A549 (cell line): ENCODE measurements around the gene TBCCD1. TPM values are rescaled to one million over a fixed set of nuclear protein-coding genes. Genes with fewer than 3 reads are reported as not detected.

Source experiments
- ATAC-seq, 2 experiments: fragments of 200-7000 bp in 1 of 2; fragments of >200 bp in 1 of 2; cut with Nextera tagmentation in 1 of 2; cut with Tn5 transposase in 1 of 2; 3 replicates each; pipeline versions ENCODE4 v1.8.0 to v1.9.1; 2018 to 2020; ENCODE audit warnings: mild to moderate bottlenecking in 1 of 2, moderate library complexity in 1 of 2
- CTCF ChIA-PET: fragments of 300-600 bp; sonication (Branson Sonifier 250); formaldehyde crosslinking; extraction: SDS; loops from one replicate; lab custom pipeline; 2021; ENCODE audit warnings: antibody characterized with exemption, inconsistent platforms; lab: Yijun Ruan, JAX
- POLR2A ChIA-PET: fragments of 350-600 bp; formaldehyde crosslinking; extraction: SDS; loops from one replicate; lab custom pipeline; 2021; ENCODE audit warnings: antibody characterized with exemption, inconsistent platforms; lab: Yijun Ruan, JAX
- DNase-seq, 2 experiments: peaks; one replicate each; pipeline versions ENCODE4 v3.0.0 to v3.0.0-alpha.2; 2011 to 2016; ENCODE audit warnings: low read depth in 1 of 2, low spot score in 1 of 2
- FAIRE-seq: peaks from 2 replicates; lab custom pipeline; 2011; peaks lifted over from hg19 to GRCh38; lab: Jason Lieb, UNC
- H3K27ac ChIP-seq, 2 experiments: fragments of >200 bp; sonication (Bioruptor Twin); formaldehyde crosslinking; 3 replicates each; pipeline ENCODE4 v1.5.1; 2016 to 2017
- H3K4me1 ChIP-seq: fragments of >200 bp; sonication (Bioruptor Twin); formaldehyde crosslinking; 3 replicates; pipeline ENCODE4 v1.6.1; 2016
- H3K4me2 ChIP-seq: fragments of >200 bp; sonication (Bioruptor Twin); formaldehyde crosslinking; 3 replicates; pipeline ENCODE4 v1.6.1; 2016
- H3K4me3 ChIP-seq: fragments of >200 bp; sonication (Bioruptor Twin); formaldehyde crosslinking; 3 replicates; pipeline ENCODE4 v1.5.1; 2016
- H3K9me3 ChIP-seq: fragments of >200 bp; sonication (Bioruptor Twin); formaldehyde crosslinking; 3 replicates; pipeline ENCODE4 v1.6.1; 2016
- CBX2 ChIP-seq: fragments of 200-600 bp; sonication (generic); IDR thresholded peaks from 2 replicates; pipeline ENCODE4 v1.6.1; 2016; ENCODE audit warnings: low read depth, mild to moderate bottlenecking, borderline replicate concordance
- CBX8 ChIP-seq: fragments of 200-600 bp; sonication (generic); IDR thresholded peaks from 2 replicates; pipeline ENCODE4 v1.6.1; 2016
- CHD2 ChIP-seq: fragments of 150-350 bp; IDR thresholded peaks from 2 replicates; pipeline ENCODE4 v1.6.1; 2014; ENCODE audit warnings: low read length; ENCODE audit not compliant: partially characterized antibody
- CHD4 ChIP-seq: fragments of 200-600 bp; sonication (generic); IDR thresholded peaks from 2 replicates; pipeline ENCODE4 v1.6.1; 2016; ENCODE audit warnings: antibody characterized with exemption, mild to moderate bottlenecking, borderline replicate concordance
- EHMT2 ChIP-seq: fragments of 200-600 bp; sonication (generic); IDR thresholded peaks from 2 replicates; pipeline ENCODE4 v1.6.1; 2016; ENCODE audit warnings: antibody characterized with exemption, low read depth, mild to moderate bottlenecking, moderate library complexity
- FOSL2 ChIP-seq, 2 experiments: fragments of 450-650 bp in 1 of 2; fragments of >200 bp in 1 of 2; sonication (Bioruptor Twin) in 1 of 2; formaldehyde crosslinking; IDR thresholded peaks; 2 replicates each; pipeline versions ENCODE4 v1.5.0 to v1.6.1; 2016 to 2020; ENCODE audit warnings: mild to moderate bottlenecking in 1 of 2, moderate library complexity in 1 of 2
- HDAC2 ChIP-seq: fragments of 200-600 bp; sonication (generic); IDR thresholded peaks from 2 replicates; pipeline ENCODE4 v1.6.1; 2016
- HOXA7 ChIP-seq: fragments of 250-450 bp; sonication (Bioruptor Pico); IDR thresholded peaks from 2 replicates; pipeline ENCODE4 v1.5.0; 2020; ENCODE audit warnings: mild to moderate bottlenecking, moderate library complexity
- HOXB13 ChIP-seq: fragments of 250-450 bp; sonication (Bioruptor Pico); IDR thresholded peaks from 2 replicates; pipeline ENCODE4 v1.5.0; 2020; ENCODE audit warnings: low read depth, mild to moderate bottlenecking, moderate library complexity
- HOXB5 ChIP-seq: fragments of 250-450 bp; sonication (Bioruptor Pico); IDR thresholded peaks from 2 replicates; pipeline ENCODE4 v1.5.0; 2020; ENCODE audit warnings: mild to moderate bottlenecking, moderate library complexity
- JUN ChIP-seq, 2 experiments: fragments of >200 bp; sonication (Bioruptor Twin); formaldehyde crosslinking; IDR thresholded peaks; 2 replicates in 1 of 2; 3 replicates in 1 of 2; pipeline ENCODE4 v1.6.1; 2016 to 2017
- MAFK ChIP-seq: fragments of 450-650 bp; IDR thresholded peaks from 2 replicates; pipeline ENCODE4 v1.6.1; 2014; ENCODE audit not compliant: partially characterized antibody
- MAZ ChIP-seq: fragments of 150-350 bp; IDR thresholded peaks from 2 replicates; pipeline ENCODE4 v1.6.1; 2014; ENCODE audit warnings: antibody characterized with exemption, low read depth, low read length, borderline replicate concordance
- MYC ChIP-seq: IDR thresholded peaks from 2 replicates; pipeline ENCODE4 v1.6.1; 2012; ENCODE audit warnings: mild to moderate bottlenecking, inconsistent platforms, low read length, improper control_type of control experiment, borderline replicate concordance
- NFE2L2 ChIP-seq: fragments of 150-350 bp; conservative IDR thresholded peaks from 2 replicates; pipeline ENCODE4 v1.6.1; 2014; ENCODE audit warnings: low read length
- NPAS2 ChIP-seq: fragments of 250-450 bp; sonication (Bioruptor Pico); IDR thresholded peaks from 2 replicates; pipeline ENCODE4 v1.8.0; 2022; ENCODE audit warnings: mild to moderate bottlenecking, moderate library complexity, borderline replicate concordance
- NR3C1 ChIP-seq: fragments of >200 bp; sonication (Bioruptor Twin); formaldehyde crosslinking; IDR thresholded peaks from 3 replicates; pipeline ENCODE4 v1.6.1; 2017
- PHF8 ChIP-seq: fragments of 200-600 bp; sonication (generic); IDR thresholded peaks from 2 replicates; pipeline ENCODE4 v1.6.1; 2016; ENCODE audit warnings: low read depth, mild to moderate bottlenecking, antibody characterized with exemption, moderate library complexity, borderline replicate concordance
- POLR2A ChIP-seq: IDR thresholded peaks from 2 replicates; pipeline ENCODE4 v1.6.1; 2012; ENCODE audit warnings: mild to moderate bottlenecking, low read length
- POLR2AphosphoS2 ChIP-seq: conservative IDR thresholded peaks from 2 replicates; pipeline ENCODE4 v1.6.1; 2012; ENCODE audit warnings: low read length, improper control_type of control experiment, inconsistent platforms
- RNF2 ChIP-seq: fragments of 200-600 bp; sonication (generic); IDR thresholded peaks from 2 replicates; pipeline ENCODE4 v1.6.1; 2016; ENCODE audit warnings: low read depth, mild to moderate bottlenecking, antibody characterized with exemption, moderate library complexity, borderline replicate concordance
- WGBS: methylation state at CpG from one replicate; pipeline ENCODE4 v1.1.6; 2017; ENCODE audit errors: missing lambda C conversion rate; 5-methylcytosine and 5-hydroxymethylcytosine counted together
- polyA plus RNA-seq, 4 experiments: library from polyadenylated mRNA; depleted of rRNA in 3 of 4; stranded (reverse); fragments of >200 nt; fragmentation: RNase III in 1 of 4; extraction: RNeasy Plus Mini Kit Qiagen cat#74134 plus additional on column Dnase treatment in 1 of 4; gene quantifications; 2 replicates in 3 of 4; 3 replicates in 1 of 4; pipeline ENCODE4 v1.2.3, GENCODE V29; 2011 to 2017
- TF ChIP-seq, protein P1 (sequence below): fragments of 450-650 bp; IDR thresholded peaks from 2 replicates; pipeline ENCODE4 v1.6.1; 2014; ENCODE audit warnings: antibody characterized with exemption
- TF ChIP-seq, protein P2 (sequence below): IDR thresholded peaks from 2 replicates; pipeline ENCODE4 v1.6.1; 2012; ENCODE audit warnings: low read depth, borderline replicate concordance
- TF ChIP-seq, protein P3 (sequence below): fragments of 150-350 bp; IDR thresholded peaks from 2 replicates; pipeline ENCODE4 v1.6.1; 2014; ENCODE audit warnings: low read depth, mild to moderate bottlenecking, low read length
- TF ChIP-seq, protein P4 (sequence below): IDR thresholded peaks from 2 replicates; pipeline ENCODE4 v1.6.1; 2012

TBCCD1 gene
- polyA plus RNA-seq, 2 of the 4 experiments (the other 2 are of a cell fraction): 5.8 to 11.4 TPM

DNA sequence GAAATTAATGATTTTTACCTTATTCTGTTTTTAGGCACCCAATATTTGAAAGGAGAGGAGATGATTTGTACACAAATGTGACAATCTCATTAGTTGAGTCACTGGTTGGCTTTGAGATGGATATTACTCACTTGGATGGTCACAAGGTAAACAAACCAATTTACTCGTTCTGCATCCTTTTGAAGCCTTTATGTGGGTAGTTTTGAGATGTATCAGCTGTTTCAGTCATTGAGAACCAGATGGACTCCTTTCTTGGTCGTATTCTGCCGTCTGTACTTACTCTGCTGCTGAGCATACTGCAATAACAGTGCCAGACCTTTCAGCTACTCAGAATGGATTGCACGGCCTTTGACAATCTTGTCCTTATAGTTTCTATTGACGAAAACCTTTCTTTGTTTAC, 16.7 kb upstream of the TBCCD1 start:
- Histone ChIP-seq H3K4me3 (no peak overlapping the region), H3K4me2 (no peak overlapping the region), H3K9me3 (no peaks in the 10 kb centered on the region), H3K4me1 (peaks cover 6% of the 10 kb centered on the region), H3K27ac (no peak overlapping the region)
- TF ChIP-seq PHF8 (no peak), CHD4 (no peak), FOSL2 (IDR thresholded peaks at IDR 0.05) (no peak), FOSL2 (CRISPR knock-in tag; IDR thresholded peaks at IDR 0.05) (no peak), EHMT2 (no peak), CBX2 (no peak), NR3C1 (no peak), JUN (IDR thresholded peaks at IDR 0.05) (no peak), NFE2L2 (no peak), MAFK (no peak), HOXB5 (CRISPR knock-in tag) (no peak), MYC (no peak), POLR2AphosphoS2 (no peak), HOXB13 (CRISPR knock-in tag) (no peak)
- TF ChIP-seq, protein P1, sequence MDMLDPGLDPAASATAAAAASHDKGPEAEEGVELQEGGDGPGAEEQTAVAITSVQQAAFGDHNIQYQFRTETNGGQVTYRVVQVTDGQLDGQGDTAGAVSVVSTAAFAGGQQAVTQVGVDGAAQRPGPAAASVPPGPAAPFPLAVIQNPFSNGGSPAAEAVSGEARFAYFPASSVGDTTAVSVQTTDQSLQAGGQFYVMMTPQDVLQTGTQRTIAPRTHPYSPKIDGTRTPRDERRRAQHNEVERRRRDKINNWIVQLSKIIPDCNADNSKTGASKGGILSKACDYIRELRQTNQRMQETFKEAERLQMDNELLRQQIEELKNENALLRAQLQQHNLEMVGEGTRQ: no peak
- DNase-seq (no peak), FAIRE-seq (no peak), ATAC-seq (no peak)
- POLR2A ChIA-PET: no interaction called here
- WGBS: 66% methylated on average over 5 of the region's 5 CpGs
- CTCF ChIA-PET: interaction anchor here (5.1 kb wide), 1 partner anchor 32 kb away, joined by 51 read pairs; no protein-coding TSS in a partner anchor

- H3K27ac ChIP-seq: no peak overlapping the region
- WGBS: 94% methylated on average over 6 of the region's 6 CpGs
- ATAC-seq (no peak), FAIRE-seq (no peak), DNase-seq (no peak)
- CTCF ChIA-PET: interaction anchor here (5.1 kb wide), 1 partner anchor 33 kb away, joined by 51 read pairs; no protein-coding TSS in a partner anchor
- POLR2A ChIA-PET: no interaction called here
- no peaks in the 10 kb centered on the region for H3K4me1 ChIP-seq
- H3K4me3 ChIP-seq: no peak overlapping the region
- TF ChIP-seq MAZ (no peak), HOXA7 (CRISPR knock-in tag) (no peak), EHMT2 (no peak), HOXB13 (CRISPR knock-in tag) (no peak), CHD2 (no peak), POLR2A (no peak), POLR2AphosphoS2 (no peak), RNF2 (no peak)
- TF ChIP-seq, protein P2, sequence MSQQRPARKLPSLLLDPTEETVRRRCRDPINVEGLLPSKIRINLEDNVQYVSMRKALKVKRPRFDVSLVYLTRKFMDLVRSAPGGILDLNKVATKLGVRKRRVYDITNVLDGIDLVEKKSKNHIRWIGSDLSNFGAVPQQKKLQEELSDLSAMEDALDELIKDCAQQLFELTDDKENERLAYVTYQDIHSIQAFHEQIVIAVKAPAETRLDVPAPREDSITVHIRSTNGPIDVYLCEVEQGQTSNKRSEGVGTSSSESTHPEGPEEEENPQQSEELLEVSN: no peak
- no peak overlapping the region for H3K4me2 ChIP-seq
- H3K9me3 ChIP-seq: no peaks in the 10 kb centered on the region
These were observed 15.4 kb upstream of the TBCCD1 start for GRCh38 chr3:186582541-186582940.

- CTCF ChIA-PET: interaction anchor here (0.6 to 2.1 kb wide), 2 partner anchors 37 to 1098 kb away, joined by 3 to 7 read pairs; no protein-coding TSS in a partner anchor
These were observed 13.6 kb upstream of the TBCCD1 start for GRCh38 chr3:186580785-186581184.

GRCh38 chr3:186577521-186577920, 10.4 kb upstream of the TBCCD1 start:
- WGBS: 78% methylated on average over 2 of the region's 2 CpGs
- POLR2A ChIA-PET: no interaction called here
- Histone ChIP-seq H3K4me3 (no peak overlapping the region), H3K4me2 (no peak overlapping the region), H3K27ac (no peak overlapping the region), H3K9me3 (no peaks in the 10 kb centered on the region), H3K4me1 (no peaks in the 10 kb centered on the region)
- CTCF ChIA-PET: no interaction called here
- TF ChIP-seq, protein P3, sequence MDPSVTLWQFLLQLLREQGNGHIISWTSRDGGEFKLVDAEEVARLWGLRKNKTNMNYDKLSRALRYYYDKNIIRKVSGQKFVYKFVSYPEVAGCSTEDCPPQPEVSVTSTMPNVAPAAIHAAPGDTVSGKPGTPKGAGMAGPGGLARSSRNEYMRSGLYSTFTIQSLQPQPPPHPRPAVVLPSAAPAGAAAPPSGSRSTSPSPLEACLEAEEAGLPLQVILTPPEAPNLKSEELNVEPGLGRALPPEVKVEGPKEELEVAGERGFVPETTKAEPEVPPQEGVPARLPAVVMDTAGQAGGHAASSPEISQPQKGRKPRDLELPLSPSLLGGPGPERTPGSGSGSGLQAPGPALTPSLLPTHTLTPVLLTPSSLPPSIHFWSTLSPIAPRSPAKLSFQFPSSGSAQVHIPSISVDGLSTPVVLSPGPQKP: no peak
- no peak for TF ChIP-seq NPAS2 (CRISPR knock-in tag)
- TF ChIP-seq, protein P4, sequence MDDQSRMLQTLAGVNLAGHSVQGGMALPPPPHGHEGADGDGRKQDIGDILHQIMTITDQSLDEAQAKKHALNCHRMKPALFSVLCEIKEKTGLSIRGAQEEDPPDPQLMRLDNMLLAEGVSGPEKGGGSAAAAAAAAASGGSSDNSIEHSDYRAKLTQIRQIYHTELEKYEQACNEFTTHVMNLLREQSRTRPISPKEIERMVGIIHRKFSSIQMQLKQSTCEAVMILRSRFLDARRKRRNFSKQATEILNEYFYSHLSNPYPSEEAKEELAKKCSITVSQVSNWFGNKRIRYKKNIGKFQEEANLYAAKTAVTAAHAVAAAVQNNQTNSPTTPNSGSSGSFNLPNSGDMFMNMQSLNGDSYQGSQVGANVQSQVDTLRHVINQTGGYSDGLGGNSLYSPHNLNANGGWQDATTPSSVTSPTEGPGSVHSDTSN: no peak
- TF ChIP-seq NR3C1: no peak
- no peak for TF ChIP-seq HDAC2
- TF ChIP-seq CHD2: no peak
- DNase-seq (no peak), FAIRE-seq (no peak), ATAC-seq (no peak)

More at GRCh38 chr3:186580785-186581184, 13.6 kb upstream of the TBCCD1 start:
- DNase-seq: no peak
- Histone ChIP-seq H3K27ac (no peak overlapping the region), H3K9me3 (no peaks in the 10 kb centered on the region), H3K4me1 (no peaks in the 10 kb centered on the region), H3K4me3 (no peak overlapping the region), H3K4me2 (no peak overlapping the region)
- FAIRE-seq: no peak
- ATAC-seq: no peak
- POLR2A ChIA-PET: no interaction called here
- TF ChIP-seq HDAC2: no peak
- no peak for TF ChIP-seq CBX8
- WGBS: 97% methylated on average over 3 of the region's 3 CpGs
